Osteocyte (in vitro differentiated cells): ENCODE measurements around the gene ARPC5. TPM values are rescaled to one million over a fixed set of nuclear protein-coding genes. Genes with fewer than 3 reads are reported as not detected.

ENCODE experiments used
- DNase-seq: peaks from one replicate; pipeline ENCODE4 v3.0.0; 2021; ENCODE audit warnings: mixed read lengths; ENCODE audit not compliant: unreplicated experiment; ENCODE audit errors: extremely low spot score
- H3K27ac Mint-ChIP-seq: one replicate; pipeline ENCODE4 v1.8.0; 2021; ENCODE audit warnings: mild to moderate bottlenecking, mixed read lengths; ENCODE audit not compliant: unreplicated experiment
- H3K27me3 Mint-ChIP-seq: one replicate; pipeline ENCODE4 v1.8.0; 2021; ENCODE audit warnings: mixed read lengths; ENCODE audit not compliant: unreplicated experiment
- H3K36me3 Mint-ChIP-seq: one replicate; pipeline ENCODE4 v1.8.0; 2021; ENCODE audit warnings: mixed read lengths; ENCODE audit not compliant: unreplicated experiment
- H3K4me1 Mint-ChIP-seq: one replicate; pipeline ENCODE4 v1.8.0; 2021; ENCODE audit warnings: mixed read lengths; ENCODE audit not compliant: unreplicated experiment
- H3K4me3 Mint-ChIP-seq: one replicate; pipeline ENCODE4 v1.8.0; 2021; ENCODE audit warnings: mild to moderate bottlenecking, moderate library complexity, mixed read lengths; ENCODE audit not compliant: unreplicated experiment
- H3K9me3 Mint-ChIP-seq: one replicate; pipeline ENCODE4 v1.8.0; 2021; ENCODE audit warnings: mixed read lengths; ENCODE audit not compliant: unreplicated experiment
- total RNA-seq: library from RNA; stranded (reverse); gene quantifications from 2 replicates; pipeline ENCODE4 v1.2.1, GENCODE V29; 2021
- TF ChIP-seq, protein P1 (sequence below): fragments of 200-600 bp; sonication (generic); IDR thresholded peaks from 2 replicates; pipeline ENCODE4 v1.5.0; 2021; ENCODE audit warnings: antibody characterized with exemption, mild to moderate bottlenecking, moderate library complexity

The ARPC5 gene
- total RNA-seq, 1 donor from 2014 or later, result 127 TPM

DNA sequence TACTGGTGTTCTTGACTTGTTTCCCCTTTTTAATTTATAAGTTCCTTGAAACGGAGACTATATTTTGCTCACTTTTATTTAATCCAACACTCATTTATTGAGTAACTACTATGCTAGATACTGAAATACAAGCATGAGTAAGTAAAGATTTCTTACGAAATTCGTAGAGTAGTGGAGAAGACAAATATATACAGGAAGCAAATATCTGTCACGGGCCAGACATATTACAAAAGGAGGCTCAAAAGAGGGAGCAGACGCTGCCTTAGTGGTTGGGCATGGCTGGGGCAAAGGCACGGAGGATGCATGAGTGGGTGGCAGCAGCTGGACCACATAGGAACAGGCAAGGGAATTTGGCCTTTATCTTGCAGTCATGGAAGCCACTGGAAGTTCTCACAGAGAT is 52.1 kb downstream of the ARPC5 start:
- no peaks in the 10 kb centered on the region for H3K27me3 Mint-ChIP-seq
- no peaks in the 10 kb centered on the region for H3K9me3 Mint-ChIP-seq
- H3K27ac Mint-ChIP-seq, result no peak overlapping the region
- H3K36me3 Mint-ChIP-seq, result no peaks in the 10 kb centered on the region
- peaks cover 3% of the 10 kb centered on the region for H3K4me1 Mint-ChIP-seq
- H3K4me3 Mint-ChIP-seq, result no peak overlapping the region
- TF ChIP-seq, protein P1, sequence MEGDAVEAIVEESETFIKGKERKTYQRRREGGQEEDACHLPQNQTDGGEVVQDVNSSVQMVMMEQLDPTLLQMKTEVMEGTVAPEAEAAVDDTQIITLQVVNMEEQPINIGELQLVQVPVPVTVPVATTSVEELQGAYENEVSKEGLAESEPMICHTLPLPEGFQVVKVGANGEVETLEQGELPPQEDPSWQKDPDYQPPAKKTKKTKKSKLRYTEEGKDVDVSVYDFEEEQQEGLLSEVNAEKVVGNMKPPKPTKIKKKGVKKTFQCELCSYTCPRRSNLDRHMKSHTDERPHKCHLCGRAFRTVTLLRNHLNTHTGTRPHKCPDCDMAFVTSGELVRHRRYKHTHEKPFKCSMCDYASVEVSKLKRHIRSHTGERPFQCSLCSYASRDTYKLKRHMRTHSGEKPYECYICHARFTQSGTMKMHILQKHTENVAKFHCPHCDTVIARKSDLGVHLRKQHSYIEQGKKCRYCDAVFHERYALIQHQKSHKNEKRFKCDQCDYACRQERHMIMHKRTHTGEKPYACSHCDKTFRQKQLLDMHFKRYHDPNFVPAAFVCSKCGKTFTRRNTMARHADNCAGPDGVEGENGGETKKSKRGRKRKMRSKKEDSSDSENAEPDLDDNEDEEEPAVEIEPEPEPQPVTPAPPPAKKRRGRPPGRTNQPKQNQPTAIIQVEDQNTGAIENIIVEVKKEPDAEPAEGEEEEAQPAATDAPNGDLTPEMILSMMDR, result no peak
- DNase-seq, result no peak

- Mint-ChIP-seq H3K27me3 (peaks cover 5% of the 10 kb centered on the region), H3K36me3 (no peaks in the 10 kb centered on the region), H3K9me3 (no peaks in the 10 kb centered on the region), H3K4me1 (peaks cover 3% of the 10 kb centered on the region), H3K4me3 (no peak overlapping the region), H3K27ac (no peak overlapping the region)
- no peak for DNase-seq
- TF ChIP-seq, protein P1, result no peak
Observed at GRCh38 chr1:183582021-183582713, 53.4 kb downstream of the ARPC5 start.

GRCh38 chr1:183580281-183580682 is 55.3 kb downstream of the ARPC5 start:
- peaks cover 5% of the 10 kb centered on the region for H3K27me3 Mint-ChIP-seq
- no peak overlapping the region for H3K4me3 Mint-ChIP-seq
- peaks cover 6% of the 10 kb centered on the region for H3K4me1 Mint-ChIP-seq
- TF ChIP-seq, protein P1, result peak; percentile 40
- no peak overlapping the region for H3K27ac Mint-ChIP-seq
- H3K36me3 Mint-ChIP-seq, result no peaks in the 10 kb centered on the region
- no peak for DNase-seq
- no peaks in the 10 kb centered on the region for H3K9me3 Mint-ChIP-seq

GRCh38 chr1:183578856-183579255 is 56.7 kb downstream of the ARPC5 start:
- no peak overlapping the region for H3K4me3 Mint-ChIP-seq
- TF ChIP-seq, protein P1, result no peak
- DNase-seq, result no peak
- H3K4me1 Mint-ChIP-seq, result peaks cover 6% of the 10 kb centered on the region
- no peak overlapping the region for H3K27ac Mint-ChIP-seq
- H3K36me3 Mint-ChIP-seq, result no peaks in the 10 kb centered on the region
- peaks cover 5% of the 10 kb centered on the region for H3K27me3 Mint-ChIP-seq
- no peaks in the 10 kb centered on the region for H3K9me3 Mint-ChIP-seq

- Mint-ChIP-seq H3K4me3 (no peak overlapping the region), H3K27ac (no peak overlapping the region), H3K4me1 (peaks cover 6% of the 10 kb centered on the region), H3K27me3 (peaks cover 5% of the 10 kb centered on the region), H3K36me3 (no peaks in the 10 kb centered on the region), H3K9me3 (no peaks in the 10 kb centered on the region)
- TF ChIP-seq, protein P1, result no peak
- DNase-seq, result no peak
Observed at GRCh38 chr1:183577897-183578465, 57.6 kb downstream of the ARPC5 start.
